ENCODE results near the gene PPP2R3B. TPM values are rescaled to one million over a fixed set of nuclear protein-coding genes. Genes with fewer than 3 reads are reported as not detected.

PPP2R3B gene
- total RNA-seq, 4 donors from 2014 or later = 4.0 to 65.2 (median 13.1) TPM

- H3K4me3 ChIP-seq = no peak overlapping the region
- no peaks in the 10 kb centered on the region for H3K27me3 ChIP-seq
- no peak overlapping the region for H3K27ac ChIP-seq
- H3K36me3 ChIP-seq = peaks cover 0 to 10% (median 0%) of the 10 kb centered on the region in 3 donors
- DNase-seq = no peak
- H3K9me3 ChIP-seq = no peaks in the 10 kb centered on the region
- no peaks in the 10 kb centered on the region for H3K4me1 ChIP-seq
- TF ChIP-seq CTCF (IDR thresholded peaks at IDR 0.05) (no peak), POLR2A (IDR thresholded peaks at IDR 0.05) (no peak)
Measured at GRCh38 chrX:340641-341423, 45.9 kb downstream of the PPP2R3B start.

- no peak for TF ChIP-seq POLR2A (IDR thresholded peaks at IDR 0.05)
- no peak for TF ChIP-seq CTCF (IDR thresholded peaks at IDR 0.05)
- H3K9me3 ChIP-seq = no peaks in the 10 kb centered on the region
- DNase-seq = no peak
- H3K4me1 ChIP-seq = no peaks in the 10 kb centered on the region
- no peaks in the 10 kb centered on the region for H3K27me3 ChIP-seq
- no peak overlapping the region for H3K27ac ChIP-seq
- peaks cover 0 to 7% (median 0%) of the 10 kb centered on the region in 3 donors for H3K36me3 ChIP-seq
- H3K4me3 ChIP-seq = no peak overlapping the region
Measured at GRCh38 chrX:340121-340520, 46.6 kb downstream of the PPP2R3B start.

GRCh38 chrX:338836-339400 is 47.8 kb downstream of the PPP2R3B start:
- Histone ChIP-seq H3K27me3 (no peaks in the 10 kb centered on the region), H3K36me3 (peaks cover 0 to 3% (median 0%) of the 10 kb centered on the region in 3 donors), H3K27ac (no peak overlapping the region), H3K4me1 (no peaks in the 10 kb centered on the region), H3K4me3 (no peak overlapping the region), H3K9me3 (no peaks in the 10 kb centered on the region)
- DNase-seq = no peak
- TF ChIP-seq POLR2A (IDR thresholded peaks at IDR 0.05) (no peak), CTCF (IDR thresholded peaks at IDR 0.05) (no peak)

- Histone ChIP-seq H3K4me3 (no peak overlapping the region), H3K27ac (no peak overlapping the region), H3K36me3 (peaks cover 0 to 3% (median 2%) of the 10 kb centered on the region in 3 donors), H3K9me3 (no peaks in the 10 kb centered on the region), H3K27me3 (no peaks in the 10 kb centered on the region), H3K4me1 (no peaks in the 10 kb centered on the region)
- no peak for DNase-seq
- TF ChIP-seq POLR2A (IDR thresholded peaks at IDR 0.05) (no peak), CTCF (IDR thresholded peaks at IDR 0.05) (no peak)
Measured at GRCh38 chrX:338281-338835, 48.3 kb downstream of the PPP2R3B start.

- H3K9me3 ChIP-seq = no peaks in the 10 kb centered on the region
- no peak overlapping the region for H3K27ac ChIP-seq
- no peak for TF ChIP-seq POLR2A (IDR thresholded peaks at IDR 0.05)
- TF ChIP-seq CTCF (IDR thresholded peaks at IDR 0.05) = no peak
- no peak overlapping the region for H3K4me3 ChIP-seq
- peaks cover 0 to 3% (median 3%) of the 10 kb centered on the region in 3 donors for H3K36me3 ChIP-seq
- no peak for DNase-seq
- no peaks in the 10 kb centered on the region for H3K4me1 ChIP-seq
- H3K27me3 ChIP-seq = no peaks in the 10 kb centered on the region
Measured at GRCh38 chrX:337331-337831, 49.3 kb downstream of the PPP2R3B start.

All from Peyer's patch (tissue), 4 donors.